ENCODE measurements around the gene FAR1. TPM values are rescaled to one million over a fixed set of nuclear protein-coding genes. Genes with fewer than 3 reads are reported as not detected.

Gene FAR1
- polyA plus RNA-seq, 1 of the 3 experiments (the other 2 are of a cell fraction) = 29.0 TPM

DNA sequence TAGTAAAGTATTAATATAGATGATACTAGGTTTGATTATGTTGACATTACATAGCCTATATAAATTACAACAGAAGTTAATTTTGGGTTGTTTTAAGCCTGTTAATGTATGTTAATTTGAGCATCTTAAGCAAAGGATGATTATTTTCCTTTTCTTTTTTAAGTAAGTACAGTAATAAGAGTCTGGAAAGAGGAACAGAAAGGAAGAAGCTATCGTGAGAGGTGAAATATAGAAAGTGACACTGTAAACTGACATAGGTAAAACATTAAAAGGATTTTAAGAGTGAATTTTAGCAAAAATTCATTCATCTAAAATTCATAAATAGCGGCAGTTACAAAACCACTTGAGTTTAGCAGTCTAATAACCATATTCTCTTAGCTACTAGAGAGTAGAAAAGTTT is 45.5 kb downstream of the FAR1 start:
- TF ChIP-seq SMC3 (IDR thresholded peaks at IDR 0.05; ENCODE audit: low read depth, low read length) = no peak
- no peak for TF ChIP-seq GATA2 (CRISPR knock-in tag; IDR thresholded peaks at IDR 0.05)
- TF ChIP-seq FOXJ3 (CRISPR knock-in tag; IDR thresholded peaks at IDR 0.05) = no peak
- TF ChIP-seq IRF3 (IDR thresholded peaks at IDR 0.05; ENCODE audit: low read depth, low read length) = no peak
- TF ChIP-seq CHD2 (IDR thresholded peaks at IDR 0.05; ENCODE audit: low read length, partially characterized antibody) = no peak
- TF ChIP-seq USF1 (IDR thresholded peaks at IDR 0.05; ENCODE audit: borderline replicate concordance, low read depth) = no peak
- no peak for TF ChIP-seq REST (IDR thresholded peaks at IDR 0.05; ENCODE audit: low read depth, low read length)
- TF ChIP-seq NFIC (IDR thresholded peaks at IDR 0.05; ENCODE audit: borderline replicate concordance) = no peak
- TF ChIP-seq USF2 (IDR thresholded peaks at IDR 0.05; ENCODE audit: borderline replicate concordance, low read depth, low read length) = no peak
- no peak for TF ChIP-seq FOSL2 (IDR thresholded peaks at IDR 0.05; ENCODE audit: borderline replicate concordance, low read depth)
- TF ChIP-seq RFX5 (IDR thresholded peaks at IDR 0.05; ENCODE audit: low read length) = no peak
- TF ChIP-seq JUND (IDR thresholded peaks at IDR 0.05) = no peak

More for the DNA sequence above, 45.5 kb downstream of the FAR1 start:
- Histone ChIP-seq H4K20me1 (ENCODE audit: insufficient read depth) (no peaks in the 10 kb centered on the region), H3K9ac (no peak overlapping the region), H3K9me2 (no peaks in the 10 kb centered on the region), H3K9me3 (no peaks in the 10 kb centered on the region), H3K27ac (ENCODE audit: low read depth in 2 of 2, low read length in 1 of 2) (no peak overlapping the region), H3K4me2 (no peak overlapping the region), H3K4me3 (ENCODE audit: low read depth in 2 of 2, low read length in 1 of 2) (no peak overlapping the region), H3K36me3 (replicated peaks in 1 of 2; ENCODE audit: control insufficient read depth in 1 of 2, insufficient read depth in 2 of 2, low read length in 1 of 2) (peaks cover 66 to 72% of the 10 kb centered on the region in 2 experiments), H3K4me1 (ENCODE audit: control insufficient read depth in 1 of 2, insufficient read depth in 2 of 2, low read depth in 1 of 2, low read length in 1 of 2) (0 out of 4 replicates have a peak, but pooled peaks cover 0 to 8% of the 10 kb centered on the region in 2 experiments), H3F3A (replicated peaks; ENCODE audit: insufficient read depth) (peaks cover 7% of the 10 kb centered on the region), H3K27me3 (ENCODE audit: insufficient read depth) (no peaks in the 10 kb centered on the region), H3K79me2 (ENCODE audit: insufficient read depth) (no peaks in the 10 kb centered on the region), H2AFZ (ENCODE audit: low read depth) (no peak overlapping the region)
- CTCF ChIA-PET = interaction anchor here (1.1 kb wide), 1 partner anchor 590 kb away, joined by 3 read pairs; no protein-coding TSS in a partner anchor
- POLR2A ChIA-PET = interaction anchor here (0.7 kb wide), 1 partner anchor 1900 kb away, joined by 3 read pairs; no protein-coding TSS in a partner anchor
- 93% methylated on average over 2 of the region's 2 CpGs for WGBS (ENCODE audit: low lambda C conversion rate)
- no peak for DNase-seq

All from SK-N-SH (cell line).